ENCODE results near the gene GKAP1.

The GKAP1 gene

DNA sequence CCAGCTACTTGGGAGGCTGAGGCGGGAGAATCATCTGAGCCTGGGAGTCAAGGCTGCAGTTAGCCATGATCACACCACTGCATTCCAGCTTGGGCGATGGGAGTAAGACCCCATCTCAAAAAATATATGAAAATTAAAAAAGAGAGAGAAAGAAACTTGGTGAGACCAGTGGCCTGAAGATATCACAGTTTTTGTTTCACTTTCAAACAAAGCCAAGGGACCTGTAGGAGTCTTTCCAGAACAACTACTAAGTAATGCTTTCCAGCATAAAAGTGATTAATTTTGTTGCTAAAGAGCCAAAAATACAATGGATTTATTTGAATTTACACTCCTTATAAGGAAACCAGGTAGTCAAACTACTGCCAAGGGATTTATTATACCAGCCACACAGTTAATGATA lies 23.5 kb downstream of the GKAP1 start (continued):
- TF ChIP-seq, protein P1, sequence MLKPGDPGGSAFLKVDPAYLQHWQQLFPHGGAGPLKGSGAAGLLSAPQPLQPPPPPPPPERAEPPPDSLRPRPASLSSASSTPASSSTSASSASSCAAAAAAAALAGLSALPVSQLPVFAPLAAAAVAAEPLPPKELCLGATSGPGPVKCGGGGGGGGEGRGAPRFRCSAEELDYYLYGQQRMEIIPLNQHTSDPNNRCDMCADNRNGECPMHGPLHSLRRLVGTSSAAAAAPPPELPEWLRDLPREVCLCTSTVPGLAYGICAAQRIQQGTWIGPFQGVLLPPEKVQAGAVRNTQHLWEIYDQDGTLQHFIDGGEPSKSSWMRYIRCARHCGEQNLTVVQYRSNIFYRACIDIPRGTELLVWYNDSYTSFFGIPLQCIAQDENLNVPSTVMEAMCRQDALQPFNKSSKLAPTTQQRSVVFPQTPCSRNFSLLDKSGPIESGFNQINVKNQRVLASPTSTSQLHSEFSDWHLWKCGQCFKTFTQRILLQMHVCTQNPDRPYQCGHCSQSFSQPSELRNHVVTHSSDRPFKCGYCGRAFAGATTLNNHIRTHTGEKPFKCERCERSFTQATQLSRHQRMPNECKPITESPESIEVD (tag by site-specific recombination; IDR thresholded peaks at IDR 0.05), result no peak
- TF ChIP-seq ZNF239 (tag by site-specific recombination; IDR thresholded peaks at IDR 0.05) (no peak), ZNF19 (tag by site-specific recombination; IDR thresholded peaks at IDR 0.05; ENCODE audit: low read depth) (no peak), GLIS2 (tag by site-specific recombination; IDR thresholded peaks at IDR 0.05) (no peak), ZNF335 (tag by site-specific recombination; conservative IDR thresholded peaks at IDR 0.05) (no peak), ZNF610 (tag by site-specific recombination; IDR thresholded peaks at IDR 0.05; ENCODE audit: borderline replicate concordance) (no peak)
- TF ChIP-seq, protein P2, sequence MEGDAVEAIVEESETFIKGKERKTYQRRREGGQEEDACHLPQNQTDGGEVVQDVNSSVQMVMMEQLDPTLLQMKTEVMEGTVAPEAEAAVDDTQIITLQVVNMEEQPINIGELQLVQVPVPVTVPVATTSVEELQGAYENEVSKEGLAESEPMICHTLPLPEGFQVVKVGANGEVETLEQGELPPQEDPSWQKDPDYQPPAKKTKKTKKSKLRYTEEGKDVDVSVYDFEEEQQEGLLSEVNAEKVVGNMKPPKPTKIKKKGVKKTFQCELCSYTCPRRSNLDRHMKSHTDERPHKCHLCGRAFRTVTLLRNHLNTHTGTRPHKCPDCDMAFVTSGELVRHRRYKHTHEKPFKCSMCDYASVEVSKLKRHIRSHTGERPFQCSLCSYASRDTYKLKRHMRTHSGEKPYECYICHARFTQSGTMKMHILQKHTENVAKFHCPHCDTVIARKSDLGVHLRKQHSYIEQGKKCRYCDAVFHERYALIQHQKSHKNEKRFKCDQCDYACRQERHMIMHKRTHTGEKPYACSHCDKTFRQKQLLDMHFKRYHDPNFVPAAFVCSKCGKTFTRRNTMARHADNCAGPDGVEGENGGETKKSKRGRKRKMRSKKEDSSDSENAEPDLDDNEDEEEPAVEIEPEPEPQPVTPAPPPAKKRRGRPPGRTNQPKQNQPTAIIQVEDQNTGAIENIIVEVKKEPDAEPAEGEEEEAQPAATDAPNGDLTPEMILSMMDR (tag by site-specific recombination; IDR thresholded peaks at IDR 0.05), result no peak
- TF ChIP-seq, protein P3, sequence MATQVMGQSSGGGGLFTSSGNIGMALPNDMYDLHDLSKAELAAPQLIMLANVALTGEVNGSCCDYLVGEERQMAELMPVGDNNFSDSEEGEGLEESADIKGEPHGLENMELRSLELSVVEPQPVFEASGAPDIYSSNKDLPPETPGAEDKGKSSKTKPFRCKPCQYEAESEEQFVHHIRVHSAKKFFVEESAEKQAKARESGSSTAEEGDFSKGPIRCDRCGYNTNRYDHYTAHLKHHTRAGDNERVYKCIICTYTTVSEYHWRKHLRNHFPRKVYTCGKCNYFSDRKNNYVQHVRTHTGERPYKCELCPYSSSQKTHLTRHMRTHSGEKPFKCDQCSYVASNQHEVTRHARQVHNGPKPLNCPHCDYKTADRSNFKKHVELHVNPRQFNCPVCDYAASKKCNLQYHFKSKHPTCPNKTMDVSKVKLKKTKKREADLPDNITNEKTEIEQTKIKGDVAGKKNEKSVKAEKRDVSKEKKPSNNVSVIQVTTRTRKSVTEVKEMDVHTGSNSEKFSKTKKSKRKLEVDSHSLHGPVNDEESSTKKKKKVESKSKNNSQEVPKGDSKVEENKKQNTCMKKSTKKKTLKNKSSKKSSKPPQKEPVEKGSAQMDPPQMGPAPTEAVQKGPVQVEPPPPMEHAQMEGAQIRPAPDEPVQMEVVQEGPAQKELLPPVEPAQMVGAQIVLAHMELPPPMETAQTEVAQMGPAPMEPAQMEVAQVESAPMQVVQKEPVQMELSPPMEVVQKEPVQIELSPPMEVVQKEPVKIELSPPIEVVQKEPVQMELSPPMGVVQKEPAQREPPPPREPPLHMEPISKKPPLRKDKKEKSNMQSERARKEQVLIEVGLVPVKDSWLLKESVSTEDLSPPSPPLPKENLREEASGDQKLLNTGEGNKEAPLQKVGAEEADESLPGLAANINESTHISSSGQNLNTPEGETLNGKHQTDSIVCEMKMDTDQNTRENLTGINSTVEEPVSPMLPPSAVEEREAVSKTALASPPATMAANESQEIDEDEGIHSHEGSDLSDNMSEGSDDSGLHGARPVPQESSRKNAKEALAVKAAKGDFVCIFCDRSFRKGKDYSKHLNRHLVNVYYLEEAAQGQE (tag by site-specific recombination; IDR thresholded peaks at IDR 0.05), result no peak

DNA sequence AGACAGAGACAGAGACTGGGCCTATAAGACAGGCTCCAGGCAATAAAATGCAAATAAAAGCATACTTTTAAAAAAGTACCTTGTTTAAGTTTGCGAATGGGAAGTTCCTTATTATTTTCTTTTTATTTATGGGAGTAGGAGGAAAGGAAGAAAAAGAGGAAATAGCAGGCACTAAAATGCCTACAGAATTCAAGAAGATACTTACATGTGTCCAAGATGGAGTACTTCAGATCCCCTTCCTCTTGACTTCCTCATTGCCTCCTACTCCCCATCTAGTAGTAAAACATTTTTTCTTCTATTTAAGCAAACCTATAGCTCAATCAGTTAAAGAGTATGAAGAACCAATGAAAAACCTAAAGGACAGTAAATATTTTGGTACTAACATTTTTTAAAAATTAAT lies 24.8 kb downstream of the GKAP1 start:
- no peak overlapping the region for H3K4me3 ChIP-seq (ENCODE audit: low read depth, low read length)
- POLR2A ChIA-PET, result no interaction called here
- TF ChIP-seq ZNF169 (tag by site-specific recombination; IDR thresholded peaks at IDR 0.05) (no peak), ZNF133 (tag by site-specific recombination; IDR thresholded peaks at IDR 0.05) (no peak)
- peaks cover 0 to 23% of the 10 kb centered on the region in 2 experiments for H3K36me3 ChIP-seq (ENCODE audit: control insufficient read depth in 2 of 2, insufficient read depth in 1 of 2, low read length in 2 of 2)
- no peaks in the 10 kb centered on the region for H3K4me1 ChIP-seq (ENCODE audit: control insufficient read depth, insufficient read depth, low read length)
- CTCF ChIA-PET, result no interaction called here
- H3K27ac ChIP-seq (ENCODE audit: extremely low read depth, low read depth, low read length), result no peak overlapping the region
- H3K9me3 ChIP-seq (ENCODE audit: control insufficient read depth, insufficient read depth, low read depth, low read length), result no peaks in the 10 kb centered on the region

DNA sequence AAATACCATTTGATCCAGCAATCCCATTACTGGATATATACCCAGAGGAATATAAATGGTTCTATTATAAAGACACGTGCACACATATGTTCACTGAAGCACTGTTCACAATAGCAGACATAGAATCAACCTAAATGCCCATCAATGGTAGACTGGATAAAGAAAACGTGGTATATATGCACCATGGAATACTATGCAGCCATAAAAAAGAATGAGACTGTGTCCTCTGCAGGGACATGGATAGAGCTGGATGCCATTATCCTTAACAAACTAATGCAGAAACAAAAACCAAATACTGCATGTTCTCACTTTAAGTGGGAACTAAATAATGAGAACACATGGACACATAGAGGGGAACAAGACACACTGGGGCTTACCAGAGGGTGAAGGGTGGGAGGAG lies 39.4 kb downstream of the GKAP1 start:
- Histone ChIP-seq H3K4me1 (ENCODE audit: control insufficient read depth, insufficient read depth, low read length) (no peaks in the 10 kb centered on the region), H3K36me3 (ENCODE audit: control insufficient read depth in 2 of 2, insufficient read depth in 1 of 2, low read length in 2 of 2) (peaks cover 4 to 6% of the 10 kb centered on the region in 2 experiments; a peak in 2 of 3 replicates), H3K4me3 (ENCODE audit: low read depth, low read length) (no peak overlapping the region), H3K27ac (ENCODE audit: extremely low read depth, low read depth, low read length) (no peak overlapping the region), H3K9me3 (ENCODE audit: control insufficient read depth, insufficient read depth, low read depth, low read length) (no peaks in the 10 kb centered on the region)
- CTCF ChIA-PET, result interaction anchor here (0.6 kb wide), 1 partner anchor 618 kb away, joined by 3 read pairs; no protein-coding TSS in a partner anchor
- TF ChIP-seq ZNF2 (tag by site-specific recombination; IDR thresholded peaks at IDR 0.05) (no peak), ZFHX2 (tag by site-specific recombination; conservative IDR thresholded peaks at IDR 0.05) (no peak), ZNF133 (tag by site-specific recombination; IDR thresholded peaks at IDR 0.05) (no peak), ZNF146 (tag by site-specific recombination; IDR thresholded peaks at IDR 0.05) (peak; percentile 77; the same call in 1 of the 2 replicates)
- TF ChIP-seq, protein P4, sequence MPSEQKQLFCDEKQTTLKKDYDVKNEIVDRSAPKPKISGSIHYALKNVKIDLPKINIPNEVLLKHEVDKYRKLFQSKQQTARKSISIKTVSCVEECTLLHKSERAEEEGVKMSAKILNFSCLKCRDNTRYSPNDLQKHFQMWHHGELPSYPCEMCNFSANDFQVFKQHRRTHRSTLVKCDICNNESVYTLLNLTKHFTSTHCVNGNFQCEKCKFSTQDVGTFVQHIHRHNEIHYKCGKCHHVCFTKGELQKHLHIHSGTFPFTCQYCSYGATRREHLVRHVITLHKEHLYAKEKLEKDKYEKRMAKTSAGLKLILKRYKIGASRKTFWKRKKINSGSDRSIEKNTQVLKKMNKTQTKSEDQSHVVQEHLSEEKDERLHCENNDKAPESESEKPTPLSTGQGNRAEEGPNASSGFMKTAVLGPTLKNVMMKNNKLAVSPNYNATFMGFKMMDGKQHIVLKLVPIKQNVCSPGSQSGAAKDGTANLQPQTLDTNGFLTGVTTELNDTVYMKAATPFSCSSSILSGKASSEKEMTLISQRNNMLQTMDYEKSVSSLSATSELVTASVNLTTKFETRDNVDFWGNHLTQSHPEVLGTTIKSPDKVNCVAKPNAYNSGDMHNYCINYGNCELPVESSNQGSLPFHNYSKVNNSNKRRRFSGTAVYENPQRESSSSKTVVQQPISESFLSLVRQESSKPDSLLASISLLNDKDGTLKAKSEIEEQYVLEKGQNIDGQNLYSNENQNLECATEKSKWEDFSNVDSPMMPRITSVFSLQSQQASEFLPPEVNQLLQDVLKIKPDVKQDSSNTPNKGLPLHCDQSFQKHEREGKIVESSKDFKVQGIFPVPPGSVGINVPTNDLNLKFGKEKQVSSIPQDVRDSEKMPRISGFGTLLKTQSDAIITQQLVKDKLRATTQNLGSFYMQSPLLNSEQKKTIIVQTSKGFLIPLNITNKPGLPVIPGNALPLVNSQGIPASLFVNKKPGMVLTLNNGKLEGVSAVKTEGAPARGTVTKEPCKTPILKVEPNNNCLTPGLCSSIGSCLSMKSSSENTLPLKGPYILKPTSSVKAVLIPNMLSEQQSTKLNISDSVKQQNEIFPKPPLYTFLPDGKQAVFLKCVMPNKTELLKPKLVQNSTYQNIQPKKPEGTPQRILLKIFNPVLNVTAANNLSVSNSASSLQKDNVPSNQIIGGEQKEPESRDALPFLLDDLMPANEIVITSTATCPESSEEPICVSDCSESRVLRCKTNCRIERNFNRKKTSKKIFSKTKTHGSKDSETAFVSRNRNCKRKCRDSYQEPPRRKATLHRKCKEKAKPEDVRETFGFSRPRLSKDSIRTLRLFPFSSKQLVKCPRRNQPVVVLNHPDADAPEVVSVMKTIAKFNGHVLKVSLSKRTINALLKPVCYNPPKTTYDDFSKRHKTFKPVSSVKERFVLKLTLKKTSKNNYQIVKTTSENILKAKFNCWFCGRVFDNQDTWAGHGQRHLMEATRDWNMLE (tag by site-specific recombination; conservative IDR thresholded peaks at IDR 0.05; ENCODE audit: low read depth), result no peak
- TF ChIP-seq, protein P5, sequence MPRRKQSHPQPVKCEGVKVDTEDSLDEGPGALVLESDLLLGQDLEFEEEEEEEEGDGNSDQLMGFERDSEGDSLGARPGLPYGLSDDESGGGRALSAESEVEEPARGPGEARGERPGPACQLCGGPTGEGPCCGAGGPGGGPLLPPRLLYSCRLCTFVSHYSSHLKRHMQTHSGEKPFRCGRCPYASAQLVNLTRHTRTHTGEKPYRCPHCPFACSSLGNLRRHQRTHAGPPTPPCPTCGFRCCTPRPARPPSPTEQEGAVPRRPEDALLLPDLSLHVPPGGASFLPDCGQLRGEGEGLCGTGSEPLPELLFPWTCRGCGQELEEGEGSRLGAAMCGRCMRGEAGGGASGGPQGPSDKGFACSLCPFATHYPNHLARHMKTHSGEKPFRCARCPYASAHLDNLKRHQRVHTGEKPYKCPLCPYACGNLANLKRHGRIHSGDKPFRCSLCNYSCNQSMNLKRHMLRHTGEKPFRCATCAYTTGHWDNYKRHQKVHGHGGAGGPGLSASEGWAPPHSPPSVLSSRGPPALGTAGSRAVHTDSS (tag by site-specific recombination; IDR thresholded peaks at IDR 0.05), result no peak
- POLR2A ChIA-PET, result no interaction called here

Measured in HEK293 (cell line).